Activated CD4-positive, alpha-beta memory T cell treated with anti-CD3 and anti-CD28 coated beads for 36 hours (primary cell): ENCODE data around the gene MAMSTR. TPM values are rescaled to one million over a fixed set of nuclear protein-coding genes. Genes with fewer than 3 reads are reported as not detected.

Experiments used
- CTCF ChIA-PET: fragments of 350-600 bp; sonication (Branson Sonifier 250); formaldehyde crosslinking; loops from one replicate; lab custom pipeline; 2021; ENCODE audit warnings: antibody characterized with exemption, inconsistent platforms; lab: Charles Lee
- POLR2A ChIA-PET: fragments of 350-600 bp; sonication (Branson Sonifier 250); formaldehyde crosslinking; loops from one replicate; lab custom pipeline; 2021; ENCODE audit warnings: antibody characterized with exemption; lab: Charles Lee
- DNase-seq: peaks from one replicate; pipeline ENCODE4 v3.0.0-alpha.2; 2020
- H3K27ac Mint-ChIP-seq: one replicate; pipeline ENCODE4 v1.8.0; 2021; ENCODE audit warnings: mixed read lengths
- H3K27me3 Mint-ChIP-seq: one replicate; pipeline ENCODE4 v1.8.0; 2021; ENCODE audit warnings: mixed read lengths
- H3K36me3 Mint-ChIP-seq: one replicate; pipeline ENCODE4 v1.8.0; 2021; ENCODE audit warnings: mixed read lengths
- H3K4me1 Mint-ChIP-seq: one replicate; pipeline ENCODE4 v1.8.0; 2021; ENCODE audit warnings: low read depth, mixed read lengths
- H3K4me3 Mint-ChIP-seq: one replicate; pipeline ENCODE4 v1.8.0; 2021; ENCODE audit warnings: mild to moderate bottlenecking, mixed read lengths
- H3K9me3 Mint-ChIP-seq: one replicate; pipeline ENCODE4 v1.8.0; 2021; ENCODE audit warnings: mixed read lengths
- intact Hi-C: fragments of 100-400 bp; cut with micrococcal nuclease; formaldehyde crosslinking; loops from one replicate; pipeline ENCODE4 v1.15.1; 2023
- total RNA-seq, 2 experiments: library from RNA; stranded (reverse); gene quantifications; one replicate each; pipeline ENCODE4 v1.2.3, GENCODE V29; 2021

MAMSTR gene
- total RNA-seq, 2 experiments from 2014 or later: 0.76 to 0.85 TPM

GRCh38 chr19:48665786-48666185, 53.7 kb downstream of the MAMSTR start:
- POLR2A ChIA-PET: no interaction called here
- no peak overlapping the region for H3K27ac Mint-ChIP-seq

GRCh38 chr19:48664476-48664875, 55.0 kb downstream of the MAMSTR start:
- no peak for DNase-seq
- no peaks in the 10 kb centered on the region for H3K27me3 Mint-ChIP-seq
- H3K36me3 Mint-ChIP-seq: no peaks in the 10 kb centered on the region
- intact Hi-C loops: no loop called here
- ChIA-PET CTCF (no interaction called here), POLR2A (no interaction called here)
- peaks cover 7% of the 10 kb centered on the region for H3K4me1 Mint-ChIP-seq
- H3K9me3 Mint-ChIP-seq: no peaks in the 10 kb centered on the region
- no peak overlapping the region for H3K4me3 Mint-ChIP-seq
- H3K27ac Mint-ChIP-seq: no peak overlapping the region

More at GRCh38 chr19:48665786-48666185, 53.7 kb downstream of the MAMSTR start:
- CTCF ChIA-PET: interaction anchor here (1.3 kb wide), 1 partner anchor 9 kb away, joined by 5 read pairs; no protein-coding TSS in a partner anchor
- DNase-seq: no peak
- Mint-ChIP-seq H3K9me3 (peaks cover 4% of the 10 kb centered on the region), H3K36me3 (no peaks in the 10 kb centered on the region), H3K27me3 (no peaks in the 10 kb centered on the region), H3K4me1 (peaks cover 7% of the 10 kb centered on the region), H3K4me3 (no peak overlapping the region)
- intact Hi-C loops: no loop called here

GRCh38 chr19:48663667-48664066, 55.9 kb downstream of the MAMSTR start:
- peaks cover 7% of the 10 kb centered on the region for H3K4me1 Mint-ChIP-seq
- no peak overlapping the region for H3K27ac Mint-ChIP-seq
- H3K9me3 Mint-ChIP-seq: no peaks in the 10 kb centered on the region
- intact Hi-C loops: no loop called here
- H3K27me3 Mint-ChIP-seq: no peaks in the 10 kb centered on the region
- DNase-seq: no peak
- ChIA-PET CTCF (interaction anchor here (1.0 kb wide), 1 partner anchor 11 kb away, joined by 3 read pairs; no protein-coding TSS in a partner anchor), POLR2A (interaction anchor here (0.7 kb wide), 1 partner anchor 19 kb away, joined by 5 read pairs; no protein-coding TSS in a partner anchor)
- H3K36me3 Mint-ChIP-seq: no peaks in the 10 kb centered on the region
- H3K4me3 Mint-ChIP-seq: no peak overlapping the region

Other genes starting within 250 kb of the MAMSTR start
- gene LMTK3, start 207.9 kb downstream of the MAMSTR start, total RNA-seq: 1 to 10 TPM; 3.6 to 3.8 TPM
- not detected for gene SULT2B1, start 167.6 kb downstream of the MAMSTR start, total RNA-seq
- not detected for gene SPACA4, start 113.0 kb downstream of the MAMSTR start, total RNA-seq
- gene FAM83E, start 104.6 kb downstream of the MAMSTR start, total RNA-seq: 1 to 10 TPM; 2.2 to 2.4 TPM
- 1,000 to 10,000 TPM; 2,095 to 2,140 TPM for gene RPL18, start 100.5 kb downstream of the MAMSTR start, total RNA-seq
- 10 to 100 TPM; 24.1 to 24.6 TPM for gene SPHK2, start 100.2 kb downstream of the MAMSTR start, total RNA-seq
- 10 to 100 TPM in 1 of 2 experiments, 1 to 10 TPM in 1; 8.3 to 10.4 TPM for gene DBP, start 82.3 kb downstream of the MAMSTR start, total RNA-seq
- 10 to 100 TPM; 12.7 to 15.9 TPM for gene CA11, start 73.5 kb downstream of the MAMSTR start, total RNA-seq
- gene NTN5, start 46.7 kb downstream of the MAMSTR start, total RNA-seq: under 1 TPM; 0.70 to 0.74 TPM
- gene FUT2, start 23.8 kb downstream of the MAMSTR start, total RNA-seq: not detected
- under 1 TPM; 0.19 TPM for gene RASIP1, start 20.9 kb upstream of the MAMSTR start, total RNA-seq
- not detected for gene IZUMO1, start 27.2 kb upstream of the MAMSTR start, total RNA-seq
- under 1 TPM; 0.36 to 0.40 TPM for gene FUT1, start 32.9 kb upstream of the MAMSTR start, total RNA-seq
- gene FGF21, start 35.8 kb upstream of the MAMSTR start, total RNA-seq: not detected
- gene BCAT2, start 91.3 kb upstream of the MAMSTR start, total RNA-seq: 10 to 100 TPM; 59.8 to 61.5 TPM
- under 1 TPM in 1 of 2 experiments, not detected in 1; 0.31 TPM for gene HSD17B14, start 116.8 kb upstream of the MAMSTR start, total RNA-seq
- gene PLEKHA4, start 148.9 kb upstream of the MAMSTR start, total RNA-seq: 10 to 100 TPM; 10.5 to 11.0 TPM
- gene PPP1R15A, start 152.7 kb upstream of the MAMSTR start, total RNA-seq: 10 to 100 TPM; 49.7 to 52.0 TPM
- under 1 TPM; 0.34 to 0.59 TPM for gene TULP2, start 179.0 kb upstream of the MAMSTR start, total RNA-seq
- 100 to 1,000 TPM; 154 to 159 TPM for gene NUCB1, start 180.6 kb upstream of the MAMSTR start, total RNA-seq
- gene DHDH, start 214.0 kb upstream of the MAMSTR start, total RNA-seq: 1 to 10 TPM; 2.0 to 2.8 TPM
- 100 to 1,000 TPM; 173 to 181 TPM for gene BAX, start 235.2 kb upstream of the MAMSTR start, total RNA-seq
- 100 to 1,000 TPM; 870 to 900 TPM for gene FTL, start 245.6 kb upstream of the MAMSTR start, total RNA-seq